PC-3 (cell line): ENCODE results near the gene INO80B. TPM values are rescaled to one million over a fixed set of nuclear protein-coding genes. Genes with fewer than 3 reads are reported as not detected.

Experiments
- ATAC-seq: fragments of 200-7000 bp; cut with Tn5 transposase; 2 replicates; pipeline ENCODE4 v1.9.1; 2020; ENCODE audit warnings: mild to moderate bottlenecking, moderate library complexity
- BruUV-seq: library from RNA; stranded (reverse); fragments of 400-500 nt; replicated peaks from 2 replicates; lab custom pipeline; 2021; lab: Mats Ljungman, UMichigan
- CTCF ChIA-PET: fragments of 300-600 bp; sonication (Branson Sonifier 250); formaldehyde crosslinking; loops from one replicate; lab custom pipeline; 2022; ENCODE audit warnings: antibody characterized with exemption; lab: Charles Lee
- POLR2A ChIA-PET: fragments of 300-600 bp; sonication (Branson Sonifier 250); formaldehyde crosslinking; loops from one replicate; lab custom pipeline; 2022; ENCODE audit warnings: antibody characterized with exemption; ENCODE audit not compliant: unreplicated experiment; lab: Charles Lee
- DNase-seq: peaks from one replicate; pipeline ENCODE4 v3.0.0-alpha.2; 2015
- H2AFZ ChIP-seq: fragments of 300-600 bp; sonication (generic); 2 replicates; pipeline ENCODE4 v1.6.0; 2016; ENCODE audit warnings: antibody characterized with exemption, low read length
- H3F3A ChIP-seq: fragments of 300-600 bp; sonication (generic); one replicate; pipeline ENCODE4 v1.6.0; 2017; ENCODE audit warnings: antibody characterized with exemption, low read length, control low read depth, mild to moderate bottlenecking; ENCODE audit not compliant: unreplicated experiment
- H3K27ac ChIP-seq: fragments of 300-600 bp; sonication (generic); 2 replicates; pipeline ENCODE4 v1.5.1; 2016; ENCODE audit warnings: mild to moderate bottlenecking, low read length
- H3K27me3 ChIP-seq: fragments of 300-600 bp; sonication (generic); 2 replicates; pipeline ENCODE4 v1.6.1; 2016; ENCODE audit warnings: low read length, mixed read lengths
- H3K36me3 ChIP-seq: fragments of 300-600 bp; sonication (generic); 2 replicates; pipeline ENCODE4 v1.6.1; 2016; ENCODE audit warnings: low read depth, mixed run types, low read length, mixed read lengths
- H3K4me1 ChIP-seq: fragments of 300-600 bp; sonication (generic); 2 replicates; pipeline ENCODE4 v1.5.1; 2016; ENCODE audit warnings: low read length; ENCODE audit not compliant: insufficient read depth
- H3K4me2 ChIP-seq: fragments of 300-600 bp; sonication (generic); 2 replicates; pipeline ENCODE4 v1.6.0; 2016; ENCODE audit warnings: low read length
- H3K4me3 ChIP-seq: fragments of 300-600 bp; sonication (generic); 2 replicates; pipeline ENCODE4 v1.5.1; 2016; ENCODE audit warnings: mild to moderate bottlenecking, low read length, mixed read lengths
- H3K79me2 ChIP-seq: fragments of 300-600 bp; sonication (generic); 2 replicates; pipeline ENCODE4 v1.6.1; 2017; ENCODE audit warnings: low read length, mixed read lengths
- H3K9ac ChIP-seq: fragments of 300-600 bp; sonication (generic); 2 replicates; pipeline ENCODE4 v1.6.0; 2016; ENCODE audit warnings: mild to moderate bottlenecking, low read length
- H3K9me2 ChIP-seq: fragments of 300-600 bp; sonication (generic); replicated peaks from 2 replicates; pipeline ENCODE4 v1.6.1; 2016; ENCODE audit warnings: mixed run types, low read length, mixed read lengths
- H3K9me3 ChIP-seq: fragments of 300-600 bp; sonication (generic); 2 replicates; pipeline ENCODE4 v1.6.1; 2016; ENCODE audit warnings: low read length, mixed read lengths
- H4K20me1 ChIP-seq: fragments of 300-600 bp; sonication (generic); 2 replicates; pipeline ENCODE4 v1.6.1; 2016; ENCODE audit warnings: low read length, mixed read lengths
- CTCF ChIP-seq: fragments of 300-600 bp; sonication (generic); conservative IDR thresholded peaks from 2 replicates; pipeline ENCODE4 v1.5.1; 2017; ENCODE audit warnings: antibody characterized with exemption, low read depth, mild to moderate bottlenecking, low read length
- EZH2 ChIP-seq: fragments of 300-600 bp; sonication (generic); IDR thresholded peaks from one replicate; pipeline ENCODE4 v1.6.1; 2017; ENCODE audit warnings: antibody characterized with exemption, mild to moderate bottlenecking, low read length; ENCODE audit not compliant: unreplicated experiment
- EZH2phosphoT487 ChIP-seq: fragments of 300-600 bp; sonication (generic); IDR thresholded peaks from 2 replicates; pipeline ENCODE4 v1.6.1; 2018; ENCODE audit warnings: mild to moderate bottlenecking, antibody characterized with exemption, low read length, borderline replicate concordance
- intact Hi-C: fragments of 100-400 bp; cut with micrococcal nuclease; formaldehyde crosslinking; loops from 2 replicates; pipeline ENCODE4 v1.9.0; 2023
- total RNA-seq: library from RNA; depleted of rRNA; stranded (reverse); fragments of >200 nt; gene quantifications from 2 replicates; pipeline ENCODE4 v1.2.3, GENCODE V29; 2014

The INO80B gene
- total RNA-seq, 1 experiment from 2014 or later = 26.2 TPM

- no peak for TF ChIP-seq CTCF
- no peak overlapping the region for H3K9ac ChIP-seq
- H3K4me3 ChIP-seq = no peak overlapping the region
- H3K4me1 ChIP-seq = peaks cover 28% of the 10 kb centered on the region
- DNase-seq = no peak
- no peaks in the 10 kb centered on the region for H4K20me1 ChIP-seq
- no peak overlapping the region for H2AFZ ChIP-seq
- ChIA-PET POLR2A (no interaction called here), CTCF (no interaction called here)
- H3K36me3 ChIP-seq = peaks cover 7% of the 10 kb centered on the region
- H3K27ac ChIP-seq = no peak overlapping the region
- no peak overlapping the region for H3K4me2 ChIP-seq
- no peaks in the 10 kb centered on the region for H3F3A ChIP-seq
- H3K9me3 ChIP-seq = no peaks in the 10 kb centered on the region
- BruUV-seq = no TSS peak
- no peaks in the 10 kb centered on the region for H3K9me2 ChIP-seq
- H3K79me2 ChIP-seq = peaks cover 22% of the 10 kb centered on the region
- intact Hi-C loops = no loop called here
- no peaks in the 10 kb centered on the region for H3K27me3 ChIP-seq
- ATAC-seq = no peak
These were observed 48.0 kb downstream of the INO80B start for GRCh38 chr2:74502720-74503505.

GRCh38 chr2:74503506-74504475, 48.9 kb downstream of the INO80B start:
- Histone ChIP-seq H3K36me3 (peaks cover 7% of the 10 kb centered on the region), H3K79me2 (peaks cover 22% of the 10 kb centered on the region), H3K9me3 (no peaks in the 10 kb centered on the region), H4K20me1 (no peaks in the 10 kb centered on the region), H3K9ac (no peak overlapping the region), H3K27ac (no peak overlapping the region), H2AFZ (no peak overlapping the region), H3K4me1 (peaks cover 24% of the 10 kb centered on the region), H3K27me3 (no peaks in the 10 kb centered on the region), H3K9me2 (no peaks in the 10 kb centered on the region), H3K4me3 (no peak overlapping the region), H3K4me2 (no peak overlapping the region), H3F3A (no peaks in the 10 kb centered on the region)
- TF ChIP-seq EZH2phosphoT487 (no peak), EZH2 (no peak), CTCF (no peak)
- no TSS peak for BruUV-seq
- POLR2A ChIA-PET = no interaction called here
- no peak for DNase-seq
- intact Hi-C loops = no loop called here
- no peak for ATAC-seq
- CTCF ChIA-PET = no interaction called here
